ENCODE results near the gene CIRBP.

The CIRBP gene

GRCh38 chr19:1257475-1258162 lies 11.5 kb upstream of the CIRBP start:
- DNase-seq = no peak

DNA sequence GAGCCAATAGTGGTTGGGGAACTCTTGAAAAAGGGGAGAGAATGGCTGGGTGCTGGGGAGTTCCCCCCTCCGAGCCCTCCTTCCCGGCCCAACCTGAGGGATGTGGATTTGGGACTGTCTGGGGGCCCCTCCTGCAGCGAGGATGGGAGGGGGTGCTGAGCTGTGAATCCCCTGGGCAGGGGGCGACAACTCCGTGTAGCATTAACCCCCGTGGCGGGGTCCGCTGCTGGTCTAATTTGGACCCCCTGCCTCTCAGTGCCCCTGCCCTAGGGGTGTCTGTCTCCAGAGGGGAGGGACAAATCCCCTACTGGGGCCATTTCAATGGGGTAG lies 11.0 kb upstream of the CIRBP start:
- no peak for DNase-seq

DNA sequence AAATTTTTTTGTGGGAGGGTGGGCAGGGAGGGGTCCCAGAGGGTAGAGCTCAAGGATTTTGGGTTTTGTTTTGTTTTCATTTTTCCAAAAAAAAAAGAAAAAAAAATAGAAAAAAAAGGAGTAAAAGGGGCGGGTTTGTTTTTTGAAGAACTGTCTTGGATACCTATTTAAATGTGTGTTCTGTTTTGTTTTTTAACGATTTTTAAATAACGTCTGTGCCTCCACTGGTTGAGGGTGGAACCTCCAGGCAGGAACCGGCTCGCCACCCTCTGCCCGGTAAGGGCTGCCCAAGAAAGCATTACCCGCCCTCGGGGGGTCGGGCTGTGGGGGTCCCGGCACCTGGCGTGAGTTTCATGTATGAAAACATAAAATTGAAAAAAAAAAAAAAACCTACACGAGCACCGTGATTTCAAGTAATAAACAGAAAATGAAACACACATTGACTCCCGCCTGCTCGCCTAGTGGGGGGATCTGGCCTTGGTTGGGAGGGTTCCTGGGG lies 10.4 kb upstream of the CIRBP start:
- DNase-seq = no peak

DNA sequence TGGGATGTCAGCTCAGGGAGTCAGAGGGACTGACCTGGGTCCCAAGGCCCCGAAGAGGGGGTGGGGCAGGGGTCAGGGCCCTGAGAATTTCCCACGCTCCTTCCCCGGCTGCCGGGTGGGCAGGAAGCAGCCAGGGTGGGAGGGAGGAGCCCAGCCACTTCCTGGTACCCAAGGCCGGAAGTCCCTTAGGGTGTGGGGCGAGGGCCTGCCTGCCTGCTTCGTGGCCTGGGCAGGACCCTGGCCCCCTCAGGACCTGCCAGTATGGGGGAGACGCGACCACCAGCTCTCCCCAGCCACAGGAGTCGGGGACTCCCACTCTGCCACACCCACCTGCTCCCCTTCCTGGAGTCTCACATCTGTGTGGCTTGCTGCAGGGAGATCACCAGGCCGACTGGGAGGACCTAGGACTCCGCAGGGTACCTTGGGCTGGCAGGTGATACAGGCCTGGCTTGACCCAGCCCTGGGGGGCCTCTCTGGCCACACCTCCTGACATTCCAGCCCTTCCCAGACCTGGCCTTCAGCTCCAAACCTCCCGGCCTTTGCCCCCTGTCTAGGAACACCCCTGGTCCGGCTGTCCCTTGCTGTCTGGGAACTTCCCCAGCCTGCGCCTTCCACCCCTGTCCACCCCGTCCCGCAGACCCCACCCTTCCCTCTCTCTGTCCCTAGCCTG lies 9.8 kb upstream of the CIRBP start:
- DNase-seq = no peak

DNA sequence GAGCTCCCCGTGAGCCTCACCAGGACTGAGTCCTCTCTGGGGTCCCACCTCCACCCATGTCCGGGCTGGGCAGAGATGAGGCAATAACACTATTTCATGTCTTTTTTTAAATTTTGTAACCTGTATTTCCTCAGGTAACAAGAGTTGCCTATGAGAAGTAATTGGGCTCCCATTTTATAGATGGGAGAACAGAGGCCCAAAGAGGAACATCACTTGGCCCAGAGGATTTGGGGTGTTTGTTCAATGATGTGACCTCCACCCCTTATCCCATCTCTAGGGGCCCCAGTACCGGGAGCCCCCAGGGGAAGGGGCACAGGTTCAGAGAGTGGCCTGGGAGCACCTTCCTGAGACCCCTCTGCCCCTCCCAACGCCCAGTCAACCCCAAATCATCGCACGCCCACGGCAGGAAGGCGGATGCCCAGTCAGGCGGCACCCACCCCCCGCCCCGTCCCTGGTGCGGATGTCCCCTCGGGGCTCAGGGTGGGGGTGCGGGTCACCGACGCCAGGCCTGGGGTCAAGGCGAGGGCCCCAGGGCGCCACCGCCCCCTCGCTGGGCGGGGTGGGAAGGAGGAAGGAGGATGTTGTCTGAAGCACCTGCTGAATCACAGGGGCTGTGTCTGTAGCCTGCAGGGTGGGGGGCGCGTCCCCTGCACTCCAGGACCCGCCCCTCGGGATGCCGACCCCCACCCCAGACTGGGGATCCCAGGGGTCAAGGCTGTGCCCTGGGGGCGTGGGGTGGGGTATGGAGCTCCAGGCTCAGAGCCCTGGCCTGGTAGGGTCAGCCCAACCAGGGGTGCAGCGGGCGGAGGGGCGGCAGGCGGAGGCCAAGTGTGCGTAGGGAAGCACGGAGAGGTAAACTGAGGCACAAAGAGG lies 9.0 kb upstream of the CIRBP start:
- no peak for DNase-seq

GRCh38 chr19:1260749-1261537 lies 8.2 kb upstream of the CIRBP start:
- peak; percentile 81 for DNase-seq

DNA sequence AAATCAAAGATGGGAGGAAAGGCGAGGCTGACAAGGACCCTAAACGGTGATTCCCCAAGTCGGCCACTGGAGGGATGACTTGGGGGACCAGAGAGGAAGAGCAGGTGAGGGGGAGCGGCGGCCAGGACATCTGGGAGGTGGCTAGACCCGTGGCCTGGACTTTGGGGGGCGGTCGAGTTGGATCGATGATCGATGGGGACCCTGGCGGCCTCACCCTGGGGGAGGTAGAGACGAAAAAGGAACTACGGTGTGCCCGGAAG lies 7.7 kb upstream of the CIRBP start:
- no peak for DNase-seq

- DNase-seq = no peak
These were observed 7.1 kb upstream of the CIRBP start for GRCh38 chr19:1261798-1262622.

DNA sequence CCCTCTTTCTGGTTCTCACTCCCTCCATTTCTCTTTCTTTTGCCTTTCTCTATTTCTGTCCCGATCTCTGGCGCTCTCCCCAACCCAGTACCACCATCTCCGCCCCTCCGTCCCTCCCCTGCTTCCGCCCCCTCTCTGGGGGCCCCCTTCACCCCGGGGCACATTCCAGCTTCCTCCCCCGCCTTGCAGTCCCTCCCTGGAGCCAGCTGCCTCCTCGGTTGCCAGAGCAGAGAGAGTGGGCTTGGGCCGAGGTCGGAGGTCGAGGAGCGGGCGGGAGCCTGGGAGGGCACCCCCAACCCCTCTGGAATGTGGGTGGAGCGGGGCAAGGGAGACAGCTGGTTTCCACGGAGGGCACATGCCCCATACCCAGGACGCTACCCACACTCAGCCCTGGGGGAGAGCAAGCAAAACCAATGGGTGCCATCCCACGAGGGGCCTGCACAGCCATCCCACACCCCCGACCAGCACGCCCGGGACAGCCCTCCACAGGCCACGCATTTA lies 6.5 kb upstream of the CIRBP start:
- no peak for DNase-seq

DNA sequence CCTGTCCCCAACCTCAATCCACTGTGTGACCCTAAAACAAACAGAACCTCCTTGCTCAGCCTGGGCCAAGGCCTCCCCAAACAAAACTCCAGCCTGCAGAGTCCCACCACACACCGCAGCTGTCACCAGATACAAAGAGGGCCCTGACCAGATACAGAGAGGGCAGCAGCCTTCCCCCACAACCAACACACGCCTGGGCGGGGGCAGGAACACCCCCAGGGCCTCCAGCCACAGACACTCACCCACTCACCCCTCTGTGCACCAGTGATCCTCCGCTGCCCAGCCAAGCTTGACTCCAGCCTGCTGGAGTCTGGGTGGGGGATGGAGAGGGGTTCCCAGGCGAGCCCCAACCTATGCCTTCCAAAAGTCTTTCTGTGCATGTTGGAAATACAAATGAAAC lies 5.9 kb upstream of the CIRBP start:
- no peak for DNase-seq

GRCh38 chr19:1264801-1265614 lies 4.1 kb upstream of the CIRBP start:
- DNase-seq = no peak

GRCh38 chr19:1265615-1266128 lies 3.5 kb upstream of the CIRBP start:
- no peak for DNase-seq

- DNase-seq = peak; percentile 43
These were observed 2.8 kb upstream of the CIRBP start for GRCh38 chr19:1266129-1266915.

DNA sequence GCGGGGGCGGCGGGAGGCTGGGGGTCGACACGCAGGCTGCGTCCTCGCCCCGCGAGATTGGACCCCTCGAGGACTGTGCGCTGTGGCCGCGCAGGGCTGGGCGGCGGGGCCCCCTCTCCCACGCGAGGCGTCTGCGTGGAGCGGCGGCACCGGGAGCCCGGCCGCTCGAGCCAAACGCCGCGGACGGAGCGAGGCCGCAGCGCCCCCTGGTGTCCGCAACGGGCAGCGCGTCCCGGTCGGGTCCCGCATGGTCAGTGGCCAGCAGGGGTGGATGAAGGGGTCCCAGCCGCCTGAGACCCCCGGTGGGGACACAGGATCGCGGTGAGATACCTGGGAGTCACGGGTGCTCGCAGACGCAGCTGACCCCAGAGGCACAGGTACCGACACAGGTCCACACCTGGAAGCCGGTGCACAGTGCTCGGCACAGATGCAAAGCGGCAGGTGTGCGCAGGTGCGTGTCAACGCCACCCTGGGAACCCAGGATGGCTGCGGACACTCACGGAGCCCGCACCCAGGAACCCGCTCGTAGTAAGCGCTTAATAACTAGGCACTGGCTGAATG lies 2.1 kb upstream of the CIRBP start:
- DNase-seq = no peak

DNA sequence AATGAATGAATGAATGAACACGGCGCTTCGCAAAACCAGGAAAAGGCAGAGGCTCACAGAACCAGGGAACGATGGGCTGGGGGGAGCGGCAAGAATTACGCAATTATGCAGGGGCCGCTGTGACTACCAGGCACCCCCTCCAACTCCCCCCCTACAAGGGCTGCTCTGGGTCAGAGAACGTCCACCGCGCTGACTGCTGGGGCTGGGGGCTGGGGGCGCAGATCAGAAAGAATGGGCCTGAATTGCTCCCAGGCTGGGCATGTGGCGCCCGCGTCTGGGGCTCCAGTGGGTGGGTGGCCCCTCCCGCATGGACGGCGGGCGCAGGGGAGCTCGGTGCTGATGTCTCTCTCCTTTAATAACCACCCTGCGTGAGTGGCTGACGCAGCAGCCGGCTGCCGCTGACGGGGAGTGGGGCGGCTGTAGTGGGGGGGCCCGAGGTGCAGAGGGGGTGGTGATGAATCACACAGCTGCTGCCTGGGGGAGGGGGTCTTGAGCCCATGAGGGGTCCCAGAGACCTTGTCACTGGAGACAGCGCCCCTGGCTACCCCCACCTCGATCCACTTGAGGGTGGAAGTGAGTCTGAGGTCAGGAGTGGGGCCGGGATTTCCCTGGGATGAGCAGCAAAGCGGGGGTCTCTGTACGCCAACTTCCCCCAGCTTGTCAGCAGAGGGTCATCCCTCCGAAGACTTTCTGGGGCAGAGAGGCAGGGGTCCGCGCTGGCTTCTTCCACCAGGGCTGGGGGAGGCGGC lies 1.5 kb upstream of the CIRBP start:
- no peak for DNase-seq

DNA sequence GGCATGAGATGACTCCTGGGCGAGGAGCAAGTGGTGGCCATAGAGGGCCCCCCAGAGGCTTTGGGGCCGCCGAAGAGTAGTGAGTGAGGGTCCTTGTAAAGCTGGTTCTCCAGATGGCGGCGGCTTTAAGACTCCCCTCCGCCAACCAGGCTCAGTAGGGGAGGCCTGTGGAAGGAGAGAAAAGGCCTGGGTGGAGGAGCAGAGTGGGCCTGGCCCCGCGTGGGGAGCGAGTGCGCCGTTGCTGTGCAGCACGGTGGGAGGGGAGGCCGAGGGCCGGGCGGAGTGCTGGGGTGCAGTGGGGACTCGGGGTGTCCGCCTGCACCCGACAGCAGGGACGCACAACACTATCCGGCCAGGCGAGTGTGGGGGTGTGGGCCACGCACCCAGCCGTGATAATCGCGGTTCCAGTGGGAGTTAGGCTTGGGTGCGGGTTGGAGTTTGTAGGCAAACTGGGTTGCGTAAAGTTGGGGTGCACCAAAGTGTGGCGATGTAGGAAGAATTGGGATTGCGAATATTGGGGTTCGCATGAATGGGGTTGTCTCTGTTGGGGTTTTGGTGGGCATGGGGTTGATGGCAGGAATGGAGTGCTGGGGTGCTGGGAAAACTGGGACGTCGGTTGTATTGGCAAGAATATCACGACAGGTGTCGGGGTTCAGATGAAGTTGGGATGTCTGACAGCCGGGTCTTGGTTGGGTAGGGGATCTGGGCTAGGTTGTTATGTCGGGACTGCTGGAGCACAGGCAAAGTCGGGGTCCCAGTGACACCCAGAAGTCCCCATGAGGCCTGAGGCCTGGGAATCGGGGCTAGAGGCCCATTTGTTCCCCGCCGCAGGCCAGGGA lies 687 bp upstream of the CIRBP start:
- no peak for DNase-seq

GRCh38 chr19:1269478-1270212 lies 513 bp downstream of the CIRBP start:
- DNase-seq = peak; percentile 65

Measured in NCI-H1048 (cell line).